Adrenal gland (tissue), 12 donors: ENCODE data around the gene LRRIQ4. TPM values are rescaled to one million over a fixed set of nuclear protein-coding genes. Genes with fewer than 3 reads are reported as not detected.

Experiments
- DNase-seq, 7 donors: peaks; one replicate each; pipeline ENCODE4 v3.0.0-alpha.2; 2019 to 2020
- H3K27ac ChIP-seq, 5 donors: fragments of 200-600 bp; sonication (generic) in 4 of 5; 1 replicate in 3 of 5; 2 replicates in 2 of 5; pipeline versions ENCODE4 v1.5.1 to v1.8.0; 2016 to 2020; ENCODE audit warnings: mild to moderate bottlenecking in 1 of 5
- H3K27me3 ChIP-seq: fragments of 200-600 bp; 2 replicates; pipeline ENCODE4 v1.8.0; 2021
- H3K36me3 ChIP-seq, 2 donors: fragments of 200-600 bp; replicated peaks in 1 of 2; 1 replicate in 1 of 2; 2 replicates in 1 of 2; pipeline versions ENCODE4 v1.5.1 to v1.8.0; 2018 to 2022
- H3K4me1 ChIP-seq, 2 donors: fragments of 200-600 bp; replicated peaks in 1 of 2; 1 replicate in 1 of 2; 2 replicates in 1 of 2; pipeline versions ENCODE4 v1.5.1 to v1.8.0; 2018 to 2021
- H3K4me3 ChIP-seq, 4 donors: fragments of 200-600 bp; sonication (generic) in 3 of 4; one replicate each; pipeline ENCODE4 v1.5.1; 2016 to 2018
- H3K9me3 ChIP-seq, 3 donors: fragments of 200-600 bp; sonication (generic) in 1 of 3; replicated peaks in 1 of 3; 1 replicate in 2 of 3; 2 replicates in 1 of 3; pipeline versions ENCODE4 v1.5.1 to v1.8.0; 2016 to 2021
- CTCF ChIP-seq, 6 experiments: fragments of 450-650 bp in 4 of 6; fragments of 200-600 bp in 2 of 6; sonication (generic) in 1 of 6; IDR thresholded peaks; 1 replicate in 5 of 6; 2 replicates in 1 of 6; pipeline versions ENCODE4 v1.5.1 to v1.8.0; 2016 to 2021; ENCODE audit warnings: antibody characterized with exemption in 6 of 6, mild to moderate bottlenecking in 2 of 6, moderate library complexity in 1 of 6
- POLR2A ChIP-seq, 2 donors: fragments of 450-650 bp; IDR thresholded peaks; one replicate each; pipeline ENCODE4 v1.6.1; 2017; ENCODE audit warnings: antibody characterized with exemption in 2 of 2, mild to moderate bottlenecking in 2 of 2, moderate library complexity in 1 of 2
- WGBS, 4 donors: extraction: QIAGEN DNeasy Blood & Tissue Kit in 2 of 4; methylation state at CpG; one replicate each; pipeline versions ENCODE4 v1.1.5 to v1.1.7; 2013 to 2017; 5-methylcytosine and 5-hydroxymethylcytosine counted together
- intact Hi-C, 2 donors: fragments of 100-400 bp; cut with DNase I; formaldehyde crosslinking; loops; one replicate each; pipeline versions ENCODE4 v1.14.1 to v1.15.0; 2022 to 2023
- polyA plus RNA-seq, 3 donors: library from polyadenylated mRNA; stranded (reverse); fragments of 200-250 nt in 2 of 3; fragments of 350-450 nt in 1 of 3; fragmentation: Illumina TruSeq in 1 of 3; extraction: RNeasy Lipid Tissue Mini Kit (QIAGEN cat#74804) in 1 of 3; gene quantifications; one replicate each; pipeline ENCODE4 v1.2.3, GENCODE V29; 2013 to 2014
- total RNA-seq, 9 donors: library from RNA; depleted of rRNA in 4 of 9; stranded (reverse); fragments of >200 nt in 4 of 9; fragments of 120-200 nt in 1 of 9; fragmentation: NEBNext Ultra II Directional in 1 of 9; extraction: Animal tissue kit (Norgen Biotek cat#: 25700) in 1 of 9; gene quantifications; one replicate each; pipeline versions ENCODE4 v1.1.0 to v1.2.4, GENCODE V29; 2013 to 2023
- donor health status: healthy with polysubstance abuse.
- donor health status: Bipolar disorder and iron deficiency.
- donor health status: DM: yes; HTN: yes; CAD: no.
- donor health status: DM: no; HTN: no; CAD: no.
- donor health status: DM: no; HTN: no; CAD: no.
- donor health status: DM: yes; HTN: yes; CAD: no.

The LRRIQ4 gene
- total and polyA plus RNA-seq, 12 donors: 0.11 to 0.16 (median 0.13) TPM; not detected in 8

- WGBS, 4 donors: 2 to 8% (median 4%) methylated on average over 10 to 29 of the region's 29 CpGs
- TF ChIP-seq POLR2A (IDR thresholded peaks at IDR 0.05): no peak
- no peak for TF ChIP-seq CTCF (IDR thresholded peaks at IDR 0.05)
- H3K27me3 ChIP-seq: no peaks in the 10 kb centered on the region
- H3K27ac ChIP-seq: peak overlapping the region in 3 of 5 donors; percentile 19 to 66 (median 46)
- peak overlapping the region in 2 of 4 donors; percentile 41 to 59 for H3K4me3 ChIP-seq
- no peaks in the 10 kb centered on the region for H3K36me3 ChIP-seq
- peak in 3 of 7 donors; percentile 6 to 27 (median 22) for DNase-seq
- peaks cover 0 to 5% (median 0%) of the 10 kb centered on the region in 3 donors for H3K9me3 ChIP-seq
- intact Hi-C loops: no loop called here
- peaks cover 3 to 9% of the 10 kb centered on the region in 2 donors for H3K4me1 ChIP-seq
These were observed 889 bp upstream of the LRRIQ4 start for GRCh38 chr3:169811631-169812331.

GRCh38 chr3:169813278-169813677, 608 bp downstream of the LRRIQ4 start:
- 57 to 66% (median 61%) methylated on average over 8 of the region's 8 CpGs for WGBS, 4 donors

GRCh38 chr3:169813757-169814517, 1.3 kb downstream of the LRRIQ4 start:
- H3K36me3 ChIP-seq: no peaks in the 10 kb centered on the region
- H3K27ac ChIP-seq: no peak overlapping the region
- DNase-seq: peak in 2 of 7 donors; percentile 10 to 19
- peak overlapping the region in 1 of 4 donors; percentile 59 for H3K4me3 ChIP-seq
- 60 to 73% (median 64%) methylated on average over 21 to 27 of the region's 27 CpGs for WGBS, 4 donors
- no peak for TF ChIP-seq POLR2A (IDR thresholded peaks at IDR 0.05)
- peak in 2 of 6 experiments; percentile 12 to 24 for TF ChIP-seq CTCF (IDR thresholded peaks at IDR 0.05)
- intact Hi-C loops: no loop called here
- H3K4me1 ChIP-seq: peaks cover 3 to 9% of the 10 kb centered on the region in 2 donors
- H3K27me3 ChIP-seq: no peaks in the 10 kb centered on the region
- peaks cover 0 to 5% (median 0%) of the 10 kb centered on the region in 3 donors for H3K9me3 ChIP-seq

More at GRCh38 chr3:169813278-169813677, 608 bp downstream of the LRRIQ4 start:
- intact Hi-C loops: no loop called here
- no peak for TF ChIP-seq CTCF (IDR thresholded peaks at IDR 0.05)
- H3K36me3 ChIP-seq: no peaks in the 10 kb centered on the region
- DNase-seq: no peak
- H3K9me3 ChIP-seq: peaks cover 0 to 5% (median 0%) of the 10 kb centered on the region in 3 donors
- H3K4me3 ChIP-seq: peak overlapping the region in 1 of 4 donors; percentile 59
- no peaks in the 10 kb centered on the region for H3K27me3 ChIP-seq
- H3K4me1 ChIP-seq: peaks cover 3 to 9% of the 10 kb centered on the region in 2 donors
- H3K27ac ChIP-seq: no peak overlapping the region

- 87 to 94% (median 91%) methylated on average over 4 of the region's 4 CpGs for WGBS, 4 donors
- H3K4me1 ChIP-seq: peaks cover 3 to 9% of the 10 kb centered on the region in 2 donors
These were observed 3.0 kb downstream of the LRRIQ4 start for GRCh38 chr3:169815590-169816150.

More at GRCh38 chr3:169815590-169816150, 3.0 kb downstream of the LRRIQ4 start:
- Histone ChIP-seq H3K4me3 (no peak overlapping the region), H3K27ac (no peak overlapping the region), H3K9me3 (peaks cover 0 to 5% (median 0%) of the 10 kb centered on the region in 3 donors), H3K36me3 (no peaks in the 10 kb centered on the region), H3K27me3 (no peaks in the 10 kb centered on the region)
- no peak for DNase-seq
- intact Hi-C loops: no loop called here
- TF ChIP-seq CTCF (IDR thresholded peaks at IDR 0.05) (no peak), POLR2A (IDR thresholded peaks at IDR 0.05) (no peak)
